Panc1 (cell line): Measurements from ENCODE around the gene BEND3. TPM values are rescaled to one million over a fixed set of nuclear protein-coding genes. Genes with fewer than 3 reads are reported as not detected.

Source experiments
- ATAC-seq: fragments of 200-7000 bp; cut with Tn5 transposase; 2 replicates; pipeline ENCODE4 v1.9.1; 2020; ENCODE audit warnings: mild to moderate bottlenecking, moderate library complexity
- BruUV-seq: library from RNA; stranded (reverse); fragments of 400-500 nt; replicated peaks from 2 replicates; lab custom pipeline; 2021; lab: Mats Ljungman, UMichigan
- CTCF ChIA-PET: fragments of 300-600 bp; sonication (Branson Sonifier 250); formaldehyde crosslinking; loops from one replicate; lab custom pipeline; 2022; ENCODE audit warnings: antibody characterized with exemption; lab: Charles Lee
- POLR2A ChIA-PET: fragments of 300-600 bp; sonication (Branson Sonifier 250); formaldehyde crosslinking; loops from one replicate; lab custom pipeline; 2022; ENCODE audit warnings: antibody characterized with exemption; lab: Charles Lee
- DNase-seq: peaks from one replicate; pipeline ENCODE4 v3.0.0-alpha.2; 2010; ENCODE audit warnings: low read depth, low spot score
- H3K27ac ChIP-seq: 2 replicates; pipeline ENCODE4 v1.5.1; 2011; ENCODE audit warnings: mild to moderate bottlenecking, low read length, inconsistent platforms
- H3K27me3 ChIP-seq: fragments of 200-500 bp; sonication (Bioruptor generic); 2 replicates; pipeline ENCODE4 v1.6.0; 2014; ENCODE audit warnings: low read length, inconsistent platforms; ENCODE audit not compliant: control insufficient read depth, insufficient read depth
- H3K36me3 ChIP-seq: fragments of 200-500 bp; sonication (Bioruptor generic); 2 replicates; pipeline ENCODE4 v1.5.1; 2014; ENCODE audit warnings: inconsistent platforms, mild to moderate bottlenecking, low read length, moderate library complexity; ENCODE audit not compliant: control insufficient read depth, insufficient read depth
- H3K4me1 ChIP-seq: 2 replicates; pipeline ENCODE4 v1.5.1; 2011; ENCODE audit warnings: inconsistent platforms, mild to moderate bottlenecking, low read length, moderate library complexity; ENCODE audit not compliant: control insufficient read depth, insufficient read depth
- H3K4me3 ChIP-seq, 2 experiments: 2 replicates each; pipeline ENCODE4 v1.5.1; 2011 to 2012; ENCODE audit warnings: low read depth in 2 of 2, low read length in 2 of 2, mild to moderate bottlenecking in 2 of 2, inconsistent platforms in 1 of 2, moderate library complexity in 1 of 2
- H3K9me3 ChIP-seq: fragments of 200-500 bp; sonication (Bioruptor generic); 2 replicates; pipeline ENCODE4 v1.5.1; 2014; ENCODE audit warnings: low read depth, mild to moderate bottlenecking, inconsistent platforms, low read length, moderate library complexity; ENCODE audit not compliant: control insufficient read depth, insufficient read depth
- POLR2AphosphoS5 ChIP-seq: IDR thresholded peaks from 2 replicates; pipeline ENCODE4 v1.6.1; 2012; ENCODE audit warnings: mild to moderate bottlenecking, low read depth, low read length, moderate library complexity
- SIN3A ChIP-seq: IDR thresholded peaks from 2 replicates; pipeline ENCODE4 v1.6.1; 2012; ENCODE audit warnings: low read depth, mild to moderate bottlenecking, low read length, moderate library complexity, borderline replicate concordance; ENCODE audit not compliant: insufficient read depth
- TCF7L2 ChIP-seq: IDR thresholded peaks from 2 replicates; pipeline ENCODE4 v1.6.1; 2011; ENCODE audit warnings: mild to moderate bottlenecking, low read depth, low read length, inconsistent platforms
- in situ Hi-C: cut with HindIII; loops from 2 replicates; pipeline ENCODE4 v1.10.0; 2016; ENCODE audit warnings: low sequenced_read_pairs, low pct_unique_long_range_greater_than_20kb
- intact Hi-C: fragments of 100-400 bp; cut with micrococcal nuclease; formaldehyde crosslinking; loops from one replicate; pipeline ENCODE4 v1.10.0; 2022; ENCODE audit not compliant: unreplicated experiment
- total RNA-seq: library from RNA; stranded (reverse); gene quantifications from one replicate; pipeline ENCODE4 v1.2.1, GENCODE V29; 2021; ENCODE audit not compliant: unreplicated experiment
- TF ChIP-seq, protein P1 (sequence below): fragments of 450-650 bp; IDR thresholded peaks from 2 replicates; pipeline ENCODE4 v1.5.1; 2017; ENCODE audit warnings: mild to moderate bottlenecking
- TF ChIP-seq, protein P2 (sequence below), 2 experiments: IDR thresholded peaks; 2 replicates each; pipeline ENCODE4 v1.6.1; 2011 to 2012; ENCODE audit warnings: low read depth in 2 of 2, control low read depth in 1 of 2, low read length in 1 of 2, mild to moderate bottlenecking in 1 of 2, moderate library complexity in 1 of 2; ENCODE audit not compliant: insufficient read depth in 1 of 2

The BEND3 gene
- total RNA-seq, 1 experiment from 2014 or later, result 9.9 TPM

DNA sequence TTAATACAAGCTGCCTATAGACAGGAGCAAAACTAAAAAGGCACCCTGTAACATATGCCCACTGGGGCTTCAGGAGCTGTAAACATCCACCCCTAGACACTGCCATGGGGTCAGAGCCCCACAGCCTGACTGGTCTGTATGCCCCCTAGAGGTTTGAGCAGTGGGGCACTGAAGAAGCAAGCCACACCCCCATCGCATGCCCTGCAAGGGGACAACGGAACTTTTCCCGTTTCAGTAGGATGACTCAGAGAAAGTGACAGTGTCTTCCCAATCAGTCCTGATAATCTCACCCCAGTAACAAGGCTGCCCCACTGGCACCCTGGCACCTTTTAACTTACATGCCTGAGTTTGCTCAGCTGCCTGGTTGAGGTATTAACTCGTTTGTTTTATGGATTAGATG lies 35.9 kb downstream of the BEND3 start:
- H3K36me3 ChIP-seq, result no peaks in the 10 kb centered on the region
- ATAC-seq, result no peak
- TF ChIP-seq POLR2AphosphoS5, result no peak
- no peak for TF ChIP-seq TCF7L2
- TF ChIP-seq SIN3A, result no peak
- TF ChIP-seq, protein P1, sequence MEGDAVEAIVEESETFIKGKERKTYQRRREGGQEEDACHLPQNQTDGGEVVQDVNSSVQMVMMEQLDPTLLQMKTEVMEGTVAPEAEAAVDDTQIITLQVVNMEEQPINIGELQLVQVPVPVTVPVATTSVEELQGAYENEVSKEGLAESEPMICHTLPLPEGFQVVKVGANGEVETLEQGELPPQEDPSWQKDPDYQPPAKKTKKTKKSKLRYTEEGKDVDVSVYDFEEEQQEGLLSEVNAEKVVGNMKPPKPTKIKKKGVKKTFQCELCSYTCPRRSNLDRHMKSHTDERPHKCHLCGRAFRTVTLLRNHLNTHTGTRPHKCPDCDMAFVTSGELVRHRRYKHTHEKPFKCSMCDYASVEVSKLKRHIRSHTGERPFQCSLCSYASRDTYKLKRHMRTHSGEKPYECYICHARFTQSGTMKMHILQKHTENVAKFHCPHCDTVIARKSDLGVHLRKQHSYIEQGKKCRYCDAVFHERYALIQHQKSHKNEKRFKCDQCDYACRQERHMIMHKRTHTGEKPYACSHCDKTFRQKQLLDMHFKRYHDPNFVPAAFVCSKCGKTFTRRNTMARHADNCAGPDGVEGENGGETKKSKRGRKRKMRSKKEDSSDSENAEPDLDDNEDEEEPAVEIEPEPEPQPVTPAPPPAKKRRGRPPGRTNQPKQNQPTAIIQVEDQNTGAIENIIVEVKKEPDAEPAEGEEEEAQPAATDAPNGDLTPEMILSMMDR, result no peak
- TF ChIP-seq, protein P2, sequence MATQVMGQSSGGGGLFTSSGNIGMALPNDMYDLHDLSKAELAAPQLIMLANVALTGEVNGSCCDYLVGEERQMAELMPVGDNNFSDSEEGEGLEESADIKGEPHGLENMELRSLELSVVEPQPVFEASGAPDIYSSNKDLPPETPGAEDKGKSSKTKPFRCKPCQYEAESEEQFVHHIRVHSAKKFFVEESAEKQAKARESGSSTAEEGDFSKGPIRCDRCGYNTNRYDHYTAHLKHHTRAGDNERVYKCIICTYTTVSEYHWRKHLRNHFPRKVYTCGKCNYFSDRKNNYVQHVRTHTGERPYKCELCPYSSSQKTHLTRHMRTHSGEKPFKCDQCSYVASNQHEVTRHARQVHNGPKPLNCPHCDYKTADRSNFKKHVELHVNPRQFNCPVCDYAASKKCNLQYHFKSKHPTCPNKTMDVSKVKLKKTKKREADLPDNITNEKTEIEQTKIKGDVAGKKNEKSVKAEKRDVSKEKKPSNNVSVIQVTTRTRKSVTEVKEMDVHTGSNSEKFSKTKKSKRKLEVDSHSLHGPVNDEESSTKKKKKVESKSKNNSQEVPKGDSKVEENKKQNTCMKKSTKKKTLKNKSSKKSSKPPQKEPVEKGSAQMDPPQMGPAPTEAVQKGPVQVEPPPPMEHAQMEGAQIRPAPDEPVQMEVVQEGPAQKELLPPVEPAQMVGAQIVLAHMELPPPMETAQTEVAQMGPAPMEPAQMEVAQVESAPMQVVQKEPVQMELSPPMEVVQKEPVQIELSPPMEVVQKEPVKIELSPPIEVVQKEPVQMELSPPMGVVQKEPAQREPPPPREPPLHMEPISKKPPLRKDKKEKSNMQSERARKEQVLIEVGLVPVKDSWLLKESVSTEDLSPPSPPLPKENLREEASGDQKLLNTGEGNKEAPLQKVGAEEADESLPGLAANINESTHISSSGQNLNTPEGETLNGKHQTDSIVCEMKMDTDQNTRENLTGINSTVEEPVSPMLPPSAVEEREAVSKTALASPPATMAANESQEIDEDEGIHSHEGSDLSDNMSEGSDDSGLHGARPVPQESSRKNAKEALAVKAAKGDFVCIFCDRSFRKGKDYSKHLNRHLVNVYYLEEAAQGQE (IDR thresholded peaks at IDR 0.05; ENCODE audit: insufficient read depth in 1 of 2, low read depth in 2 of 2, low read length in 1 of 2), result no peak
- in situ Hi-C loops, result no loop called here
- intact Hi-C loops, result loop anchor here (5.0 kb wide), 1 partner anchor 33 kb away; no protein-coding TSS in a partner anchor
- ChIA-PET CTCF (interaction anchor here (0.6 kb wide), 1 partner anchor 473 kb away, joined by 3 read pairs; no protein-coding TSS in a partner anchor), POLR2A (no interaction called here)
- no peaks in the 10 kb centered on the region for H3K4me1 ChIP-seq
- H3K4me3 ChIP-seq, result no peak overlapping the region
- H3K27me3 ChIP-seq, result no peaks in the 10 kb centered on the region
- H3K9me3 ChIP-seq, result no peaks in the 10 kb centered on the region
- no peak for DNase-seq
- no TSS peak for BruUV-seq
- H3K27ac ChIP-seq, result no peak overlapping the region

DNA sequence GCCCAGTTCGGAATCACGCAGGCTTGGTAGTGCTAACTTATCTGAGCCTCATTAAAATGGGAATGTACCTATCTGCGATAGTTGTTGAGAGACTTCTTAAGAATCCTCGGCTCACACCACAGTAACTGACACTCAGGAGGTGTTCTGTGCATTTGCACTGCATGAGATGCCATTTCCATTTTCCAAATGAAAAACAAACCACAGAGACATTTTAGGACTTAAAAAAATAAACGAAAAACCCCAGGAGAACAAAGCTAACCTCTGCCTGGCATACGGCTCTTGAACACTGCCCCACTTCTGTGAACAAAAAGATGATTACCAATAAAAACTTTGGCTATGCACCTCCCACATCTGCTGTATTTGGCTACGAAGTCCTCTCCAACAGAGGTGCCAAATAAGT lies 37.6 kb downstream of the BEND3 start:
- no peak for ATAC-seq
- in situ Hi-C loops (no loop called here), intact Hi-C loops (loop anchor here (5.0 kb wide), 1 partner anchor 35 kb away; no protein-coding TSS in a partner anchor)
- BruUV-seq, result no TSS peak
- ChIA-PET POLR2A (no interaction called here), CTCF (no interaction called here)
- no peak for DNase-seq
- no peaks in the 10 kb centered on the region for H3K4me1 ChIP-seq
- no peaks in the 10 kb centered on the region for H3K36me3 ChIP-seq
- H3K4me3 ChIP-seq, result no peak overlapping the region
- no peak overlapping the region for H3K27ac ChIP-seq
- H3K27me3 ChIP-seq, result no peaks in the 10 kb centered on the region
- TF ChIP-seq TCF7L2 (no peak), POLR2AphosphoS5 (no peak), SIN3A (no peak)
- TF ChIP-seq, protein P1, result no peak
- TF ChIP-seq, protein P2 (IDR thresholded peaks at IDR 0.05; ENCODE audit: insufficient read depth in 1 of 2, low read depth in 2 of 2, low read length in 1 of 2), result no peak
- H3K9me3 ChIP-seq, result no peaks in the 10 kb centered on the region
